ENCODE measurements around the gene BLOC1S6.

DNA sequence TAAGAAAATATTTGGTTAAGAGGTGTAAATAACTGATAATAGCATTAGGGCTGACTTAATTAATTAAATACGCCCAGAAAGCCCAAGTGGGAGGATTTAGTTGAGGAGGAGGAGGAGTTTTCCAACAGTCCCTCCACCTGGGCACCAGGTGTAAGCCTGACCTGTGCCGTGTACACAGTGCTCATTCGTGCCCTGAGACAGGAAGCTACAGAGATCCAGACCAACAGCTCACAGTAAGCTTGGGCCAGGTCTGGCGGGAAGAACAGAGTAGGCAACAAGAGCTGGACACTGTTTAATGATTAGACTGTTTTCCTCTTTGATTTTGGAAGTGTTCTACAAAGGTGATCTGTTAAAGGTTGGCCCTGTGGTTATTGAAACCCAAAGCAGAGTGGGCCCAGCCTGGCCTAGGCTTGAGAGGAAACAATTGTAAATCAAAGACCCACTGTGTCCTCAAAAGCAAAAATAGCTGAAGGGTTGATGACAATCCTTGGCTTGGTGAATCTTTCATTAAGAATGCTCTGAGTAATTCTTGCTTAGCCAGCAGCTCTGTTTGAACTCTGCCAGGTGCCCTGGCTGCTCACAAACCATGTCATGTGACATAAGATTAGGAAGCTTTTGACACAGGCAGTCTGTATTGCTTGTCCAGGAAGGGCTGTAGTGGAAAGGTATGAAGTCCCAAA lies 61.5 kb downstream of the BLOC1S6 start:
- TF ChIP-seq TAF1 (IDR thresholded peaks at IDR 0.05; ENCODE audit: borderline replicate concordance, low read depth, low read length) (no peak), POLR2AphosphoS5 (IDR thresholded peaks at IDR 0.05; ENCODE audit: low read depth, low read length) (no peak)
